HG03442 (cell line): ENCODE measurements around the gene EHBP1L1.

Source experiments
- ATAC-seq: cut with Tn5 transposase; IDR thresholded peaks from one replicate; pipeline ENCODE4 v1.9.1; 2021; ENCODE audit warnings: mild to moderate bottlenecking, moderate library complexity; ENCODE audit not compliant: unreplicated experiment

EHBP1L1 gene

DNA sequence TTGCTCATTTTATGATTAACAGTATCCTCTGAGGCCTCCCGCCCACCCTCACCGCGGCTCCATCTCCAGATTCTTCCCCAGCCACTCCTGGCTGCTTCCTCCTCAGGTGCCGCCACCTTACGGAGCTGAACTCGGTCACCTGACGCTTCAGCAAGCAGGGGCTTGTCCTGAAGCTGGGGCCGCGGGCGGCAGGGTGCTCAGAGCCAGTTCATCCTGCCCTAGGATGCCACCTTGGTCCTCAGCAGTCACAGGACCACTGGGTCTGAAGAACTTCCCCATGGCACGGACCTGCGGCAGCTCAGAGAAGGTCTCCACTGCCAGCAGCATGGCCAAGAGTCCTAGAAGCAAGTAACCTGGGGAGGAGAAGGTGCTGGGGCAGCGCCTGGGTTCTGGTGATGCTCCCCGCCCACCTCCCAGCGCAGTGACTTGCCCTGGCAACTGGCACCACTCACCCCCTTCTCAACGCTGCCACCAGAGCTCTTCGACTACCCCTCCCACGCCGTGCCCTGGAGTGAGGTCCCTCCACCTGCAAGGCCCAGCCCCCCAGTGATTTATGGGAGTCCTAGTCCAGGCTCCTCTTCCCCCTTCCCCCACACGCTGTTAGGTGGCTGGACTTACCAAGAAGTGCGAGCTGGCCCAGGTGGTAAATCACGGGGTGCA is 17.1 kb downstream of the EHBP1L1 start:
- ATAC-seq, result no peak

DNA sequence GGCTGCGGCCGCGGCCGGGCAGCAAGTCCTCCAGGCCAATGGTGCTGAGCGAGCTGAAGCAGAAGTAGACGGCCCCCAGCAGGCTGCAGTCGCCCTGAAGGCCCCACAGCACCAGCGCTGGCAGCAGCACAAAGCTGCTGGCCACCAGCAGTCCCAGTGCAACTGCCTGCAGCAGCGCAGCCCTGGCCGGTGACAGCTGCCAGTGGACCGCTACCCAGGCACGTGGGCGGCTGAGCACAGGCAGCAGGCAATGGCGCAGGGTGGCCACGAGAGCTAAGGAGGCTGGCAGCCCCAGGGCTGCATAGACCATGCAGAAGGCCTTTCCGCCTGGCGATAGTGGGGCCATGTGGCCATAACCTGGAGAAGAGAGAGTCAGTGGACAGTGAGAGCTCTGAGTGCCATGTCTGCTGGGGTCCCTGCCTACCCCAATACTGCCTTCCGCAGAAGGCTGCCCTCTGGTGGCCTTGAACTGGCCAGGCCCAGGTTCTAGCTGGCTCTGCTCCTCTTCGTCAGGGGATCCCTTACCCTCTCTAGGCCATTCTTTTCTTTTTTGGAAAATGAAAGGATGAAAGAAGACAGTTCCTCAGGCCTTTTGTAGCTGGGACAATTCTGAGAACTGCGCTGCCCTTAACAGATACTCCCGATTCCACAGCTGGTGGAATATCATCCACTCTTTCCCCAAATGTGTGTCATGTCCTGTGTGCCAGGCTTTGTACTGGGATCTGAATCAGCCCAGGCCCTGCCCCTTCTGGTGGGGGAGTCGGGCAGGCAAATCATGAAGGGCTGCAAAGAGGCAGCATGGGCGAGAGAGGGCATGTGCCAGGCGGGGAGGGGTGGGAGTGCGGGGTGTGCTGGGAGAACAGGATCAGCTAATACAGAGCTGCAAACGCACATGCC is 17.9 kb downstream of the EHBP1L1 start:
- no peak for ATAC-seq

DNA sequence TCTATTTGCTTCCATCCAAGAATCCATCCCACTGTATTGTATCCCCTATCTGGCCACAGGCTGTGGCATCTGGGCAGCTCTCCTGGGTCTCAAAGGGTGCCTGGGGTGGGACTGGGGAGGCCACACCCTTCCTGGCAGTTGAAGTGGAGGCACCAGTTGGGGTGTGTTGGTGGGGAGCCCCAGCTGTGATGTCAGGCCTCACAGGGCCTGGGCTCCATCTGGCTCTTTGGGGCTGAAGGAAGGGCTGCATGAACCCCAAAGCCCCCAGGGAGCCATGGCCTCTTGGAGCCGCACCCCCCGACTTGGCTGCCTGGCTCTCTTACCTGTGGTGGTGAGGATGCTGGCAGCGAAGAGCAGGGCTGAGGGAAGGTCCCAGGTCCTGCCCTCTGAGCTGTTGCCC is 19.3 kb downstream of the EHBP1L1 start:
- ATAC-seq, result no peak

DNA sequence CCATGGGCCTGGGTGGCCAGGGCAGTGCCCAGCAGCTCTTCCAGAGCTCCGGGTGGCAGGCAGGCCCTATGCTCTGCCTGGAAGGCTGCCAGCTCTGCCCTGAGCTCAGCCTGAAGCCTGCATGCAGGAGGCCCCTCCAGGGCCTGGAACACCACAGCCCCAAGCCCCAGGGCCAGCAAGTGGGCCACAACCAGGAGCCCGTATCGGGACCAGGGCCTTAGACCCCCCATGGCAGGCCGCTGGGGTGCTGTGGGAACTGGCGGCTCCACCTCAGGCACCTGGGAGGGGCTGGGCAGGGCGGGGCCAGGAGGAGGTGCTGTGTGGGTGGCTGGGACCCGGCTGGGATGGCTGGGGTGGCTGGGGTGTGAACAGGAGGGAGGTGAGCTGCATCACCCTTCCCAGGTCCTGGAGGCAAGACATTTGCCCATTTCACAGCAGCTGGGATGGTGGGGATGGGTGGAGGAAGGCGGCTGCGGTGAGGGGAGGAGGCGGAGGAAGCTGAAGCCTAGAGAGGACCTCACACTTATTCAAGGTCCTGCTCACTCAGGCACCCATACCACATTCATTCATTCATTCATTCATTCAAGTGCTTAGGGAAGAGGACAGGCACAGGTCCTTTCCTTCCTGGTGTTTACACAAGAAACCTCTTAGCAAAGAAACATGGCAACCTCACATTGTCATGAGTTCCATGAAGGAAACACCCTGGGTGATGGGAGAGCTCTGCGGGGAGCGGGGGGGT is 19.9 kb downstream of the EHBP1L1 start, which contains the start of gene KCNK7:
Gene KCNK7 (minus strand): TSS at position 258 of the 739 bp plus-strand sequence. CDS start 28 bp downstream, at position 230.
- no peak for ATAC-seq

DNA sequence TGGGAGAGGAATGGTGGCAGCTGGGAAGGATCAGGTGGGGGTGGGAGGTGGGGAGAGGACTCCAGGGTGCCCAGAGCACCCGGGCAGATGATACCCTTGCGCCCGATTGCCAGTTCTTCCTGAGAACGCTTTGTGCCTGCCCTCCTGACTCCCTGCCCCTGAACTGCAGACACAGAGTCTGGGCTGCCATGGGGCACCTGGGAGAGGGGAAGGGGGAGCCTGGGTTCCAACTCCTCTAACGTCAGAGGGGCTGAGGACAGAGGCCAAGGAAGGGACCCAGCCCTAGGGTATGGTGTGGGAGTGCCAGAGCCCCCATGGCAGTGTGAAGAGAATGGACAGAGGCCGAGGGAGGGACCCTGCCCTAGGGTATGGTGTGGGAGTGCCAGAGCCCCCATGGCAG is 20.7 kb downstream of the EHBP1L1 start:
- ATAC-seq, result no peak

DNA sequence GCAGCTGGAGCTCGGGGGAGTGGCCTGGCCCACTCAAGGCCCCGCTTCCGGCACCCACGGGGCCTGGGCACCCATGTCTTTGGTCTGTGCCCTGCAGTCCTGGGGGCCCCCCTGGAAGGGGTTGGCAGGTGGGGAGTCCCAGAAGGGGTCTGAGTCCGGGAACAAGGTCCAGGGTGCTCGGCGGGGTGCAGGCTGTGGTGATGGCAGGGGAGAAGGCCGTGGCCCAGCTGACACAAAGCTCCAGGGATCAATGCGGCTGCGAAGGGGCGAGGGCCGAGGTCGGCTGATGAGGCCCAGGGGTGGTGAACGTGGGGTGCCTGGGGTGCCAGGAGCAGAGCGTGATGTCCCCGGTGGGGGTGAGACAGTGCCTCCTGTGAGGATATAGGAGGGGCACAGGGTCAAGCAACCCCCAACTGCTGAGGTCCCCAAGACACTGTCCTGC is 22.4 kb downstream of the EHBP1L1 start:
- ATAC-seq, result no peak

DNA sequence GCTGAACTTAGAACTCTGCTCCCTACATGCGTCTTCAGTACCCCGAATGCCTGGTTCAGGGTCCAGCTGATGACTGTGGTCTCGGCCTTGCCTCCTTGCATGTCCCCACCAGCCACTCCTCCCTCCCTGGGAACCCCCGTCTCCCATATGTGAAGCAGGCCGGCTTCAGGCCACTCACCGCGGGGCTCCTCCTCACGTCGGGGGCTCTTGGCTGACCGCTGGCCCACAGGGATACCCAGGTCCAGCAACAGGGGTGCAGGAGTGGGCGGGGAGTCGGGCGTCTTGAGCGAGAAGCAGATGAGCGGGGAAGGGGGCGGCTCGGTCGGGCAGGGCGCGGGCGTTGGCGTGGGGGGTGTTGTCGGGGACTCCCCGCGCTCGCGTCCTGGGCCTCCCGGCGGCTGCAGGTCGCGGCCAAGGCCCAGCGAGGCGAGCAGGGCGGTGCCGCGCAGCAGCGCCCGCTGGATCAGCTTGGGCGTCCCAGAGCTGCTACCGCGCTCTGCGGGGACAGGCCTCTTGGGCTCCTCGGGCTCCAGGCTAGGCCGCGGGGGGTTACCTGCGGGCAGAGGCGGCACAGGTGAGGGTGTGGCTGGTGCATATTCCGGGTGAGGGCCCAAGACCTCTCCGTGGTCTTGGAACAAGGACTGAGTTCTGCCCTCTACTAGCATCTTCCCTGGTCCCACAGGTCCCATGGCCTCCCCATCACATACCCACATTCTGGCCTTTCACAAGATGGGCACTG is 23.5 kb downstream of the EHBP1L1 start:
- ATAC-seq, result no peak

DNA sequence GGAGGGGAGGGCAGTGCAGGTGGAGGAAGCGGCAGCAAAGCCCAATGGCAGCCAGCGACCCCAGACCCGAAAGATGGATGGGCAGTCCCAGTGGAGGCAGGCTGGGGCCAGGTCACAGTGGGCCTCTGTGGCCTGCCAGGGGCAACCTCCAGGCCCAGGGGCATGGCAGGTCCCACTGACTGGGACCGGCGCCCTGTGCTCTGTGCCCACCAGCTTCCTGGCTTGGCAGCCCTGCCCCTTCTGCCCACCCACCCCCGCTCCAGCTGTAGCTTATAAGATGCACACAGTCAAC is 24.0 kb downstream of the EHBP1L1 start:
- ATAC-seq, result no peak

DNA sequence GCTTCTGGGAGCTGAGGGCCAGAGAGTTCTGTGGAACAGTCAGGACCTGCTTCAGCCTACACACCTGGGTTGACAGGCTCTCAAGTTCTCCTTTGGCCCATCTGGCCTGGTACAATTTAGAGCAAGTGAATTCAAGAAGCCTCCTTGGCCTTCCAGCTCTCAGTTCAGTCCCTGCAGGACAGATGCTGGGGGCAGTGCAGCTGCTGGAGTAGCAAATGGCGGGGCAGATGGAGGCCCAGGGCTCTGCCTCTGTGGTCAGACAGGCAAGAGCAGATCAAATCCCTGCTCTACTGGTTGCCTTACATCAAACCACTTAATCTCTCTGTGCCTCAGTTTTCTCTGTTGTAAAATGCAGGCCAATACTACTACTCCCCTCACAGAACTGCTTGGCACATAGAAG is 28.4 kb downstream of the EHBP1L1 start:
- ATAC-seq, result no peak

DNA sequence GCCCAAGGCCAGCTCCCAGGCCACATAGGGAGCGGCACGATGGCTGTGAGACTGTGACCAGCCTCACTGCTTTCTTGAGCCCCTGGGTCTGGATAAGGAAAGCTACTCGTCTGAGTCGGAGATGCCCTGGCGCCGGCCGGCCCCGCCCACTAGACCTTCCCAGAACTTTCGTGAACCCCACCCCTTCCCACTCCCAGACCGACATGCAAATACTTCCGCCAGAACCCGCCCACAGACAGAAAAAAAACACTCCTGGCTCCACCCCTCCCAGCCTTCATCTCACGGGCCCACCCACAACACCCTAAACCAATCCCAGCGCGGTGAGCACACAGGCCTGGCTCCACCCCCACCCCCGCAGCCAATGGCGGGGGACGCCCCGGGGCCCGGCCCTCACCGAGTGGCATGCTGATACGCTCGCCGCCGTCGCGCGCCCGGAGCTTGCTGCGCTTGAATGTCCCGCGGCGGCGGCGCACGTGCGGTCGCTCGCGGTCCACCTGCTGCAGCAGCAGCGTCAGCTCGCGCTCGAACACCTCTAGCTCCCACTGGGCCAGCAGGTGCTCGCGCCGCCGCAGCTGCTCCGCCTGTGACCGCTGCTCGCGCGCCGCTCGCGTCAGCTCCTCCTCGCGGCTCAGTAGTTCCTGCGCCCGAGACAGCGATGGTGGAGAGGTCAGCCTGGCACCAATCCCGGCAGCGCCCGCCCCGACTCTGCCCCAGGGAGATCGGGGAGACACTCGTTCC is 31.2 kb downstream of the EHBP1L1 start:
- ATAC-seq, result no peak

DNA sequence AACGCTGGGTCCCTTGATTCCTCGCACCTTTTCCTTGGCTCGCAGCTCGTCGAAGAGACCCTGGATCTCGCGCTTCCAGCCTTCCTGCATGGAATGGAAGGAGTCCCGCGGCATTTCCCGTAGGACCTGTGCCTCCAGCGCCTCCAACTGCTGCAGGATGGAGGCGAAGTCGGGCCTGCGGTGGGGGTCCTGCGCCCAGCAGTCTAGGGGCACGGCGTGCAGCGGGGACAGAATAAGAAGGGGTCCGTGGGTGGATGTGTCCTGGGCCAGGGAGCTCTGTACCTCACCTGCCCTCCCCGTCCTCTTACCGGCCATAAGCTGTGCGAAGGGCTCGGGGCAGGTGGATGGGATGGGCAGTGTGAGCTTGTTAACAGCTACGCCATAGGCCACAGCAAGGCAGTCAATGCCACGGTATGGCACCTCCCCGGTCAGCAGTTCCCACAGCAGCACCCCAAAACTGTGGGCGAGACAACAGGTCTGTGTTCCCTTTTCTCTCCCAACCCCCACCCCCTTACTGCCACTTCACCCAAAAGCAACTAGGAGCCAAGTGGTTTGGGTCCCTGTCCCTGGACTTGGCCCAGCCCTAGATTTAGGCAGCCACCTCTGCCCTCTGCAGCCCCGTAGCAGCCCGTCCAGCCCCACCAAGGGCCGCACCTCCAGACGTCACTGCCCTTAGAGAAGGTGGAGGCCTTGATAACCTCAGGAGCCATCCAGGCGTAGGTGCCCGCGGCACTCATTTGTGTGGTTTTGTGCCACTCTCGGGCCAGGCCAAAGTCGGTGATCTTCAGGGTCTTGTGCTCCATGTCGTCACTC is 32.0 kb downstream of the EHBP1L1 start:
- no peak for ATAC-seq

DNA sequence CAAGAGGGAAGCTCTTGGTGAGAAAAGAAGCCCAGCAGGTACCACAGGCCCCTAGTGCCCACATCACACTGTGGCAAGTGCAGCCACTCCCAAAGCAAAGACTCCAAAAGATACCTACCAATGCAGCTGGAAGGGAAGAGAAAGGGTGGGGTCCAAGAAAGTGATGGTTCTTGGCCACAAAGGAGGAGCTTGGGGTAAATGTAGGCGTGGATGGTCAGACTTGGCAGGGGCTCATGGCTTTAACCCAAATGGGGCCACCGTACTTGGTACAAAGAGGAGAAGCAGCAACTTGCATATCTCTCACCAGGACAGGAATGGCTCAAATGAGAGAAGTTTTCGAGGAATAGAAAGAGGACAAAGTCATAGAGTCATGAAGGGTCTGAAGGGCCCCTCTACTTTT is 33.4 kb downstream of the EHBP1L1 start:
- no peak for ATAC-seq

DNA sequence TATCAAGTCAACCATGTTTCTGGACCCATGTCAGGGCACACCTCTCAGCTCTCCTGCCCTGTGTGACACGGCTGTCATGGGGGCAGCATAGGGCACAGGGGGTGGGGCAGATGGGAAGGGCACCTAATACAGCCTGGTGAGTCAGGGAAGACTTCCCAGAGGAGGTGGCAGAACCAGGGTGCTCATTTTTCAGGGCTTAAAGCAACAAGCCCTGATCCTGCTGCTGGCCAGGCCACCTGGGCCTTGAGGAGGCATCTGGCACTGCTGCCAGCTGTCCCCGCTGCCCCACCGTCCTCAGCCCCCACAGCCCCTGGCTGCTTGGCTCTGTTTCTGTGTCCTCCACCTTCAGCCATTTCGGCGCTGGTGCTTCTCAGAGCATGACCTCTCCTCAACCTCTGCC is 33.8 kb downstream of the EHBP1L1 start:
- no peak for ATAC-seq

DNA sequence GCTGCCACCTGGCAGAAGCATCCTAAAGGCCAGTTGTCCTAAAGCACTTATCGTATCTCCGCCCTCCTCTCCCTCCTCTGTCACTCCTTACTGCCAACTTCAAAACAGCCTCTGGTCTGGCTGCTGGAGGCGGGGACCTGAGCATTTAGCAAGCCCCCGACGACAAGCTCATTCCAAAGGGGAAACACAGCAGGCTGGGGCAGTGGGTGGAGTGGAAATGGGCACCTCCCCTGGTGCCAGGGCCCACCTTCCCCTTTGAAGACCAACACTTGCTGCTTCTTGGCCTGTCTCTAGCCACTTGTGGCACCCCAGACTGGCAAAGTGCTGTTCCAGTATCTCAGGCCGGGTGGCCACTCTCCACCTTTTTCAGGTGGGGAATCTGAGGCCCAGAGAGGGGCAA is 34.6 kb downstream of the EHBP1L1 start:
- no peak for ATAC-seq

DNA sequence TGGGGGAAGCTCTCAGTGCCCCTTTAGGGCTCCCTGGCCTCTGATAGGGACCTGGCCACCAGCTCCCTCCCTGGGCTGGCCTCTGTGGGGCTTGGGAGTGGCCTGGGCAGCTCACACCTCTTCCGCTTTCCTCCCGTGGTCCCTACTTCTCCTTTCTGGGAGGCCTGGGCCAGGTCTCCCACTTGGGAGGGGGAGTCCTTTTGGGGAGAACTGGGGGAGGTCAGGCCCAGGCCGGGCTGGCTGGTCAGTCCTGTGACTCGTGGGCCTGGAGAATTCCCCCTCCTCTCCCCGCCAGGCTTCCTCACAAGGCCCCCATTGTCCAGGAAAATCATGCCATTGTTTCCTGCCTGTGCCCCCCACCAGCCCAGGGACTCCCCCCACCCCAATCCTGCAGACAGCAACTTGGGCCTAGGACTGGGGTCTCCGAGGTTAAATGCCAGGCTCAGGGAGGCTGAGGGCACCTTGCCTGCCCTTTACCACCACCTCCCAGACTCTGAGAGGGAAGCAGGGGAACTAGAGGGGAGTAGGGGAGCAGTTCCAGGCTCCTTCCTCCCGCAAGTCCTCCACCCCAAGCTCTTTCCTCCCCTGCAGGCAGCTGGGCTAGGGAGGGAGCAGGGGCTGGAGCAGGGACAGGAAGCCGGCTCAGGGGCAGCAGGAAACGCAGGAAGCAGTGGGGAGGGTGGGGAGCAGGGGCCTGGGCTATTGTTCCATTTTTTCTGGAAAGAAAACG is 35.3 kb downstream of the EHBP1L1 start:
- no peak for ATAC-seq

DNA sequence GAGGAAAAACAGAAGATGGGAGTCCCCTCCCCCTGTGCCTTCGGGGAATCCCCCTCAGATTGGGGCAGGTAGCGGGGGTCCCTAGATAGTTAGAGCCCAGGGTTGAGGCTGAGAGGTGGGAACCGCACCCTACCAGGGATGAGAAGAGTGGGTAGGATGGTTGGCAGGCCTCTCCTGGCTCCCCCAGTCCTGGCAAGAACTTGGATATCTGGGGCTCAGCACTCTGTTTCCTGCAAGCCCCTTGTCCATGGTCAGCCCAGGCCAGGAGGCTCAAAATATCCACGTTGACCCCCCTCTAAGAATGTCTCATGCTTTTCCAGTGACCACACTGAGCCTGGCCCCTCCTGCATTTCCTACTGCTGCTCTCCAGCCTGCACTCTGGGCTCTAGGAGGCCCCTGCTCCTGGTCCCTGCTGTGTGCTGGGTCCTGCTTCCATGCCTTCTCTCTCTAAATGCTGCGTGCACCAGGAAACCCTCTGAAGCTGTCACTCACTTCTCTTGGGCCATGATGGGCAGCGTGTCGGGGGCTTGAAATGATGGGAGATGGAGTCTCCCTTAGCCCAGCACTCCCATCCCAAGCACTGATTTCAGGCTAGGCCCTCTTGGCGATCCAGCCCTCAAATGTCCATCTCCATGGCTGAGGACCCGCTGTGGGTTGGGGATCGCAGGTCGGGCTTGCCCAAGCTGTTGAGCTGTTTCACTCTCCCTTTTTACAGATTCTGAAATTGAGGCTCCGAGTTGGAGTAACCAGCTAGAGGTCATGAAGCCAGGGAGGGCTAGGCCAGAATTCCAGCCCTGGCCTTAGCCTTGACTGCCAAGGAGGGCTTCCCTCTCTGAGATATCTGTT is 36.1 kb downstream of the EHBP1L1 start:
- ATAC-seq, result no peak

DNA sequence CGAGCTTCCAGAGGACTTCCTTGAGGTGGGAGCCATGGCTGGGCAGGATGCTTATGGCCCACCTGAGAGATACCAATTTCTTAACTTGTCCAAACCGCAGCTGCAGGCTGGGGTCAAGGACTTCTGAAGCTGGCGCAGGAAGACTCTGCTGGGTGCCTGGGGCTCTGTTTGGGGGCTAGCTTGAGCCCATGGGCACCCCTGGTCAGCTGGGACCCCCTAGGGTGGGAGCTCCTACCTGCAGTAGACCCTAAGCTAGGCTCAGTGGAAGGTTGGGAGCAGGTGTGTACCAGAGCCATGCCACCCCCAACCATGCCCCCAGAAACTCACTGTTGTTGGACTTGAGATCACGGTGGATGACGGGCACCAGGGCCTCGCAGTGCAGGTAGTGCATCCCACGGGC is 36.8 kb downstream of the EHBP1L1 start:
- no peak for ATAC-seq
